ENCODE measurements around the gene GATA5. TPM values are rescaled to one million over a fixed set of nuclear protein-coding genes. Genes with fewer than 3 reads are reported as not detected.

Gene GATA5
- total RNA-seq, 1 donor from 2014 or later, result 4.1 TPM

DNA sequence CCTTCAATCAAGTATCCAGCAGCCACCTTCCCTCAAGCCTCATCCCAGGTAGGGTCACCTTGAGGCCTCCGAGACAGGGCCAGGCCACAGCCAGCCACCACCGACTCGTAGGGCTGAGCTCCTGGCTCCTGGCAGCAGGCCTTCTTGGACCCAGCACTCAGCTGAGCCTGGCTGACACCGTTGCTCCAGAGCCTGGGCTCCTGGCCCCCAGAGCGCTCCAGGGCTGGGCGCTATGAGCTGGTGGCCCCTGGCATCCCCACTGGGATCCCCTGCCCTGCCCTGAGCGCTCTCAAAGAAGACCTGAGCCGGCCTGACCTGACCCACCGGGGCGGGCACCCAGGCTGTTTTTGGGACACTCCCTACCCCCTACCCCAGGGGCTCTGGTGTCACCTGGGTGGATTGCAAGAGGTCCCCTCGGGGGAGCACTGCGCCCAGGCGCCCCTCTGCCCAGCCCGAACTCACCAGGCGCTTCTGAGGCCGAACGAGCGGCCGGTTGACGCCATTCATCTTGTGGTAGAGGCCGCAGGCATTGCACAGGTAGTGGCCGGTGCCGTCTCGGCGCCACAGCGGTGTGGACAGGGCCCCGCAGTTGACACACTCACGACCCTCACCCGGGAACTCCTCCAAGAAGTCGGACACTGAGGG lies 2.7 kb downstream of the GATA5 start:
- DNase-seq (ENCODE audit: low spot score), result no peak

DNA sequence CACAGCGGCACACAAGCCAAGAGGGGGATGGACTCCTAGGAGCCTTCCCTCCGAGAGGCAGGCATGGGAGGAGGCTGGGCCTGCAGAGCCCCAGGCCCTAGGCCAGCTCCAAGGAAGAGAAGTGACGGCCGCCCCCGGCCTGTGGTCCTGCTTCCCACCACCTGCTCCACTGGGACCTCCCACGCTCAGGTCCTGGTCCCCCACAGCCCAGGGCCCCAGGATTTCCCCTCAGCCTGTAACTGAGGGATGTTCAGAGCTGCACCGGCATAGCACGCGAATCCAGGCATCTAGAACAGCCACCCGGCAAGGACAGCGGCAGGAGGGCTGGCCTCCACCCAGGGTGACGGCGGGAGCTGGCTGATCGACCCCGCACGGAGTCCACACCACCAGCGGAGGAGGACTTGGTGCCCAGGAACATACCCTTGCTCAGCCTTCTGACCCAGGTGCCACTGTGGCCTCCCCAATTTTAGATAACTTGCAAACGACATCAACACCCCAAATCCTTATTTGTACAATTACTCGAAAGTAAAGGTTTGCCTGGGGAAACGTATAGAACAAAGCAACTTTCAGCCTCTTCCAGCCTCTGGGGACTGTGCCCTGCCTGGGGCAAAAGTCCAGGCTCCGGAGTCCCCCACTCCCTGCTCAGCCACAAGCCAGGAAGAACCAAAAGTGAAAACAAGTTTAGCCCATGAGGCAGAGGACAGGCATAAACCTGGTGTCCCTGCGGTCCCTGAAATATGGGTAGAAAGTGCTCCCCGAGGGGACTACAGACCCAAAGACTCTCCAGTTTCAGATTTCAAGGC lies 3.5 kb downstream of the GATA5 start:
- DNase-seq (ENCODE audit: low spot score), result no peak

DNA sequence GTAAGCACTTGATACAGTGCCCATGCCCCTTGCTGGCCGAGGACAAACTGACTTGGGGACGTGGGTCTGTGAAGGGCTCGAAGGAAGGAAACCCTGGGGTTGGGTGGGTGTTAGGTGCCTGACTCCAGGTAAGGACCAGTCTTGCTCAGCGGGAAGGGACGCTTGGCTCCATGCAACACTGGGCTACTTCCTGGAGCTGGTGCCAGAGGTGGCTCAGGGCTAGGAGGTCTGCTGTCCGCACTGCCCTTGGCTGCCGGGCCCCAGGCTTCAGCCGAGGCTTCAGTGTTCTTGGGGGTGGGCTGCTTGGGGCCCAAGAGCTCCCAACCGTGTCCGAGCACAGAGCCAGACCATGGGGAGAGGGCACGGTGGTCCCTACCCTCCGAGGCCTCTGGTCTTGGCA lies 5.3 kb downstream of the GATA5 start:
- DNase-seq (ENCODE audit: low spot score), result no peak

DNA sequence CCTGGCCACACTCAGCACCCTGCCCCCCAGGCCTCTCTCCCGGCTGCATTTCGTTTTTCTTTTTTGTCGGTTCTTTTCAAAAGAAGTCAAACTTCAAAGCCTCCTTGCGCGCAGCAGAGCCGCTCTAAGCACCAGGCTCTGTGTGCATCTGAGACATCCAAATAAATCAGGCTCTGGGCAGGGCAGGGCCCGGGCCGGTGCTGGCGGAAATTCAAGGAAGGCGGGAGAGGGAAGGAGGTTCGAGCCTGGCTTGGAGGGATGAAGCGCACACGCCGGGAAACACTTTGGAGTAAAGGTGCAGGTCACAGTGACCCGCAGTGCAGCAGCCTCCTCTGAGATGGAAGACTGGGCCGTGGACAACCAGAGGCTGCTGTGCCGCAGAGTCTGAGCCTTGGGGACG lies 5.8 kb downstream of the GATA5 start:
- DNase-seq (ENCODE audit: low spot score), result peak; percentile 72

GRCh38 chr20:62469352-62469751 lies 6.4 kb downstream of the GATA5 start:
- DNase-seq (ENCODE audit: low spot score), result no peak

DNA sequence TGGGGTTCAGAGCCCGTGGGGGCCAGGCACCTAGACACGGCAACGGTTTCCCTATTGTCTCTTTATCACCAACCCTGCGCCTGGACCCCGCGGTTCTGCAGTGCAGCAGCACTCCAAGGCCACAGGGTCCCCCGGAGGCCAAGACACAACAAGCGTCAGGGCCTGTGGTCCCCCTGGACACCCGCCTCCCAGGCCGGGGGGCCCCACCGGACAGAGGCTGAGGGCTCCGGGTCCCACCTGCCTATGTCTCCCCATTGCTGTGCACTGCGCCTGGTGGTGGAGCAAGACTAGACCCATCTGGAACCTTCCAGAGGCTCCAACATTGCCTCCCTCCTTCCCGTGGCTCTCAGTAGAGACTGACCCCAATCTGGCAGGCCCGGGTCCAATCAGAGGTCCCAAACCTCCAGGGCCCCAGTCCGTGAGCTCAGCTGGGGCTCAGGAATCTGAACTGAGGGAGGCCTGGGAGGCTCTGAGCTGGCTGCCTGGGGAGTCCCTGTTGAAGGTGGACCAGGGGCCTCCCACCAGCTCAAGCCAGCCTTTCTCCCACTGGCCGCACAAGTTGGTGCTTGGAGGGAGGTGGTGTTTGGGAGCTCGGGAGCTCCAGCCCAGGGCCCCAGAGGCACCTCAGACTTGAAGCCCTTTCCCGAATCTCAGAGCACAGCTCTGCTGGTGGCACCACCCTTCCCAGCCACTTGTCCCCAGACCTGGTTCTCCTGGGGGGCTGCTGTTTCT lies 8.8 kb downstream of the GATA5 start:
- DNase-seq (ENCODE audit: low spot score), result no peak

- DNase-seq (ENCODE audit: low spot score), result no peak
These were observed 9.6 kb downstream of the GATA5 start for GRCh38 chr20:62466072-62466760.

DNA sequence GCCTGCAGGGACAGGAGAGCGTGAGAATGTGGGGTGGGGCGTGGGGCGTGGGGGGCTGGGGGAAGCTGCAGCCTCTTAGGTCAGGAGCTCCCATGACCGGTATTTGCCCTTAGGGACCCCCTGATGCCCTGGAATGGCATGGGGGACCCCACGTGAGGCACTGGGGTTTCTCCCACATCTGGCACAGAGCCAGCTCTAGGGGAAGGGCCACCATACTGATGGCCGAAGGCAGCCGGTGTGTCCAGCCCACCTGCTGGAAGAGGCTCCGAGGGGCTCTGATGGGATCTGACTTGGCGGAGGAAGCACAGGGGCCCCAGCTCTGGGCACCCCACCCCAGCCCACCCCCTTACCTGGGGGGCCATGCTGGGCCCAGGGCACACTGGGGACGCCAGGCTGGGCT lies 10.8 kb downstream of the GATA5 start:
- DNase-seq (ENCODE audit: low spot score), result no peak

DNA sequence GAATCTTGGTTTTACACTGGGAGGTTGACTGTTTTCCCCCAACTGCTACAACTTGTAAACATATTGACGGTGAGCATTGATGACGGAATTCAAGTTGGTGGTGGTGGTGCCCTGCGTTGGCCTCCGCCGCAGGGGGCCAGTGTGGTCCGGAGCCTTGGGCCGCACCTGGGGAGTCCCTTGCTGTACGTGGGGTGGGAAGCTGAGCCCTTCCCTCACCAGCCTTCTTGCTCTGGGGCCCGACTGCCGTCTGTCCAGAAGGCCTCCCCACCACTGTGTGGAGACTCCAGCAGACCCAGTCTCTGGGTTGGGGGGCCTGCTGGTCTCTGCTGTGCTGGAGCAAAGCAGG lies 11.4 kb downstream of the GATA5 start:
- DNase-seq (ENCODE audit: low spot score), result no peak

DNA sequence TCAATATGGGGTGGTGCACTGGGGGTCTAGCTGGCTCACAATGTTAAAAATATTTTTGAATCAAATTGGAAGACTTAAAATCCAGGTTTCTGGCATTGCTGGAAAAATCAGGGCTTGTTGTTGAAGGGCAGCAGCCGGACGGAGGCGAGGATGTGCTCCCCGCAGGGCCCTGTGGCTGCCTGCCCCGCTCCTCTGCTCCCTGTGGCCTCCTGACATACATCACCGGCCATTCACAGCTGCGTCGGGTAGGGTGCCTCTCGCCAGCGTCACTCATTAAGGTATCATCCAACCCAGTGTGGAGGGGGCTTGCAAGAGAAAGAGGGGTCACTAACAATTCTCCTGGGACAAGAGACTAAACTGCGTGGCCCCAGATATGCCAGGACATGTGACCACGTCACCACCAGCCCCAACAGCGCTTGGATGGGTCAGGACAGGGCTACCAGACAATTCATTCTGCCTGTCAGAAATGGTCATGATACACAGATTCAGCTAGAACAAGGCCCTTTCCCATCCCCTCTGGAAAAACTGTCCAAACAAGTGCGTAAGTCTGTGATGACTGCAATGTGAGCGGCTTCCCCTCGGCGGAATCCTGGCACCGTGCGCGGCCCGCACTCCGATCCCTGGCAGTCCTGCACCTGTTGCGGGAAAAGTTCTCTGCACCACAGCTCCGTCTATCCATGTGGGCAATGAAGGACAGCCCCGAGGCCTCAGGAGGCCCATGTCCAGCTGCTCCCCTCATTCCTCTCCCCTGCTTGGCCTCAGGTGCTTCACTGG lies 12.0 kb downstream of the GATA5 start:
- DNase-seq (ENCODE audit: low spot score), result no peak

DNA sequence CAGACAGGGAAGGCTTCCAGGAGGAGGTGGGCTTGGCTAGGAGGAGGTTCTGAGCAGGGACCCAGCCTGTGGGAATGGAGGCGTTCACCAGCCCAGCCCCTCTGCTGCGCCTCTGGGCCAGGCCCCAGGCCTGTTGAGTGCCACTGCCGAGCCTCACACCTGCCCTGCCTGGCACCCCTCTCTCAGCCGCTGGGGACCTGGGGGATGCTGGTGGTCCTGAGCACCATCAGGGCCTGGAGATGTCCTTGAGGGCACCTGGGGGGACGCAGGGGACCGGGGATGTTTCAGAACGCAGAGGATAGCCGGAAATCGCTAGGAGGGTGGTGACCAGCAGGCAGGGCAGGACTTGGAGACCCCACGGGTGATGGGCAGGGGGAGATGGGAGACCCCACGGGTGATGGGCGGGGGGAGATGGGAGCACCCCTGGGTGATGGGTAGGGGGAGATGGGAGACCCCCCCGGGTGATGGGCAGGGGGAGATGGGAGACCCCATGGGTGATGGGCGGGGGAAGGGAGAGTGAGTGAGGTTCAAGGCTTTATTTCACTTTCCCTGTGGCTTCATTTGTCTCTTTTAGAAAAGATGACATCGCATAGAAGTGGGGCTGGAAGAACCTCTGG lies 12.7 kb downstream of the GATA5 start:
- no peak for DNase-seq (ENCODE audit: low spot score)

GRCh38 chr20:62461834-62462233 lies 14.0 kb downstream of the GATA5 start:
- no peak for DNase-seq (ENCODE audit: low spot score)

GRCh38 chr20:62461157-62461556 lies 14.6 kb downstream of the GATA5 start:
- no peak for DNase-seq (ENCODE audit: low spot score)

DNA sequence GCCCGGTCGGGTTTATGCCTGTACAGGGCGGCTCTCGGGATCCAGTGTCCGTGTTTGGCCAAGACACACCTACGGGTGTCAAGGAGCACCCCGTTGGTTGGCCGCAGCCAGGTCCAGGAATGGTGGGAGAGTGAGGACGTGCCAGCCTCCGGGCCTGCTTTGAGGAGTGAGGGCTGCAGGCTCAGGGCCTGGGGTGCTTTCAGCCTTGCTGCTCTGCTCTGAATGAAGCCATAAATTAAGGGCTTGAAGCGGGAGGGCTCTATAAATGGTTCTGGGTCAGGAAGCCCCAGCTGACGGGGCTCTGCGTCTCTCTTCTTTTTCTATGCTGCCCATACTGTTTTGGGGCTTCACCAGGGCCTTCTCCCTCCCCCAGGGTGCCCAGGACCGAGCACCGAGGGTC lies 15.1 kb downstream of the GATA5 start:
- no peak for DNase-seq (ENCODE audit: low spot score)

DNA sequence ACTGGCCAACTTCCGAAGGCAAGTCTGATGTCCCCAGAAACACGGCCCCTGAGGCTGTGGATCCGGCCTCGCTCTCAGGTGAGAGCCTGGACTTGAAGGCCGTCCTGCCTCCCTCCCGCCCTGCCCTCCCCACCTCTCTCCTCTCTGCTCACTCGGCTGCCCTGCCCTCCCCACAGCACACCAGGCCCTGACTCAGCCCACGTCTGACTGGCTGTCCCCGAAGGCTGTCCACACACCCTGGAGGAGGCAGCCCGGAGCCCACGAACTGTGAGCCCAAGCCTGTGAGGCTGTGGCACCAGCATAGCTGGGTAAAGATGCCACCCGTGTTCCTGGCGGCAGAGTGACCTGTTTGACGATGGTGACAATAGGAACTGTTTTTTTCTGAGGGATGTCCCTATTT lies 16.3 kb downstream of the GATA5 start:
- no peak for DNase-seq (ENCODE audit: low spot score)

DNA sequence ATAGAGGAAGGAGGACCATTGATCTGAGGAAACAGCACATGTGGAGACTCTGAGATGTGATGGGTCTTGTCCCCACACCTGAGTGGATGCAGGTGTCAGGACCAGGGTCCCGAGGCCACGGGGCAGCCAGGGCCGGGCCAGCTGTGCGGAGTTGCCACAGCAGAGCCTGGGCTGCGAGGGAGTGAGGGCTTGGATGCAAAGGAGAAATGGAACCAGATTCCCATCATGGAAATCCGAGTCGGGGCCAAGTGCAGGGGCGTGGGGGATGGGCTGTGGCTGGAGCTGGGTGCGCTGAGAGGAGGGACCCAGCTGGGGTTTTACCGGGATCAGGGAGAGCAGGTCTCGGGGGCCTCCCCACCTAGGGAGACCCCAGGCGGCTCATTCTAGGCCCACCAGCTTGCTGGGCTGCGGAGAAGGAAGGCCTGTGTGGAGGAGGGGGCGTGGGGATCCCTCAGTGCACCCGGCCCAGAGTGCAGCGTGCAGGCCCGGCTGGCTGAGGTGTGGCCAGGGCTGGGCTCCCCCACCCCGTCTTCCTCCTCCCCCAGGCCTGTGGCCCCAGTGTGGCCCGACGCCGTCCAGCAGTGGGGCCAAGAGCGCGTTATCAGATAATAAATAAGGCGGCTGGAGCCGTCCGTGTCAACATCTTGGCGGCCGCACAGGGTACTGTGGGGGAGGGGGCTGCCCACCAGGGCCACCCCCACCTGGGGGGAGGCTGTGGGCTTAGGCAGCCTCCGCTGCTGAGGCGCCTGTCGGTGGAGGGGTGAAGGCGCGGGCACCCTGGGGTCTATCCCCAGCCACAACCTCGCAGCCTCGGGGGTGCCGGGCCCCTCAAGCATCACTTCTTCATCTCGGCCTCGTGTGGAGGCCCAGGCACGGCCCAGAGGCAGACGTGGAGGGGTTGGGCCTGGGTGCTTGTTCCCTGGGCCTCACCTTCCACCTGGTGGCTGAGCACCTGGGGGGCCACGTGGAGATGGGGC lies 17.2 kb downstream of the GATA5 start:
- no peak for DNase-seq (ENCODE audit: low spot score)

DNA sequence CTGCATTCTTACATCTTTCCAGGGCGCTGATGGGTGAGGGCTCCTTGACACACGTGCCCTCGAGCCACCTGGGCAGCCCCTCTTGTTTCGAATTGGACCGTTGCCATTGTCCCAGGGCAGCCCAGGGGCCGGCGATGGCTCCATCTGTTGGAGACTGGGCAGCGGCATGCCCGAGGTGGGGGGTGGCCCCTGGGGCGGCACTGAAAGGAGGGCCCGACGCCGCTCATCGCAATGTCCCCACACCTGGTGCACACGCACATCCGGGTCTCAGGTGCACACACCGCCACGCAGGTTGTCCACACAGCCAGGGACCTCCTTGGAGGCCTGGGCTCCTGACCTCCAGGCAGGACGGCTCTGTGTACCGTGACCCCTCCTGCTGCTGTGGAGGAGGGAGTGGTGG lies 18.0 kb downstream of the GATA5 start:
- no peak for DNase-seq (ENCODE audit: low spot score)

DNA sequence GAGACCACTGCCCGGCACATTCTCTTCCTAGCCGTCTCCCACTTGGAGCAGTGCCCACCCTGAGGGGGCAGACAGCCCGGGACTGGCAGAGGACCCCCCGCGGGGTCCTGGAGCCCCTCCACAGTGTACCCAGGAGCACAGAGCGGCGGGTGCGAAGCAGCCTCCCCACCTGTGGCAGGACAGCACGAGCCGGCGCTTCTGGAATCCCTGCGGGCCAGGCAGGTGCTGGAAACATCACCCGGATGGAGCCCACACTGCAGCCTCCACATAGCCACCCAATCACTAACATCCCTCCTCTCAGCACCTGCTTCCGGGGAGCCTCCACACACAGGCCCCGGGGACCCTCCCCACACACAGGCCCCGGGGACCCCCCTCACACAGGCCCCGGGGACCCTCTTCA lies 18.7 kb downstream of the GATA5 start:
- DNase-seq (ENCODE audit: low spot score), result no peak

DNA sequence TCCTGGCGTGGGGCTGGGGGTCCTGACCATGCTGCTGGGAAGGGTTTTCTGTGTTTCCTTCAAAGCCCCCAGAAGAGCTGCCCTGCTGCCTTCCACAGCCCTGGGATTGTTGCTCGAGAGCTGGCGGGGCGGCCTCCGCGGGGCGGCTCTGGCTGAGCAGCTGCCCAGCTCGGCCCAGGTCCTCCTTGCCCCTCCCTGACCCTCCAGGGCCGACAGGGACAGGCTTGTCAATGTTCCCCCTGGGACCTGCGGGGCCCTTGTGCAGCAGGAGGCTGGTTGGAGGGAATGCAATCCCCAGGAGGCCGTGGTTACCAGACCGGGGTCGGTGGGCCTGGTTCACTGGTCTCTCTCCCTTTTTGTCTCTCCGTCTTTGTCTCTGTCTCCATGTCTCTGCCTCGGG lies 19.9 kb downstream of the GATA5 start:
- DNase-seq (ENCODE audit: low spot score), result no peak

All from ureter (tissue), 1 donor.